CMK (cell line): ENCODE data around the gene FMNL3.
A peak's percentile ranks its signal among the peaks of the same experiment; 100 is the strongest.

Experiments used
- DNase-seq: peaks from one replicate; pipeline ENCODE4 v3.0.0-alpha.2; 2010; ENCODE audit warnings: low read depth

The FMNL3 gene

GRCh38 chr12:49678711-49679110 is 28.5 kb downstream of the FMNL3 start:
- DNase-seq: no peak

- no peak for DNase-seq
Measured at GRCh38 chr12:49675137-49675536, 32.1 kb downstream of the FMNL3 start.

GRCh38 chr12:49674318-49674981 is 32.8 kb downstream of the FMNL3 start:
- no peak for DNase-seq

- peak; percentile 51 for DNase-seq
Measured at GRCh38 chr12:49673446-49674317, 33.5 kb downstream of the FMNL3 start.

GRCh38 chr12:49672301-49673217 is 34.6 kb downstream of the FMNL3 start:
- no peak for DNase-seq

- DNase-seq: no peak
Measured at GRCh38 chr12:49671031-49671765, 36.0 kb downstream of the FMNL3 start.

GRCh38 chr12:49669796-49670195 is 37.4 kb downstream of the FMNL3 start:
- no peak for DNase-seq

GRCh38 chr12:49667325-49668090 is 39.7 kb downstream of the FMNL3 start:
- no peak for DNase-seq

- DNase-seq: no peak
Measured at GRCh38 chr12:49666176-49666575, 41.0 kb downstream of the FMNL3 start.

- DNase-seq: no peak
Measured at GRCh38 chr12:49665384-49665783, 41.8 kb downstream of the FMNL3 start.

- no peak for DNase-seq
Measured at GRCh38 chr12:49664591-49665239, 42.5 kb downstream of the FMNL3 start.

- no peak for DNase-seq
Measured at GRCh38 chr12:49664167-49664566, 43.0 kb downstream of the FMNL3 start.

GRCh38 chr12:49662998-49663843 is 44.0 kb downstream of the FMNL3 start:
- DNase-seq: peak; percentile 54

GRCh38 chr12:49661746-49662145 is 45.5 kb downstream of the FMNL3 start:
- DNase-seq: no peak

- no peak for DNase-seq
Measured at GRCh38 chr12:49661191-49661590, 46.0 kb downstream of the FMNL3 start.

GRCh38 chr12:49659753-49660152 is 47.5 kb downstream of the FMNL3 start:
- no peak for DNase-seq

- no peak for DNase-seq
Measured at GRCh38 chr12:49658276-49658675, 48.9 kb downstream of the FMNL3 start.

- no peak for DNase-seq
Measured at GRCh38 chr12:49655595-49656236, 51.5 kb downstream of the FMNL3 start.

- no peak for DNase-seq
Measured at GRCh38 chr12:49654715-49655114, 52.5 kb downstream of the FMNL3 start.
